ENCODE results near the gene SOCS1.

GRCh38 chr16:11296351-11296705 is 40.3 kb upstream of the SOCS1 start:
- TF ChIP-seq POLR2AphosphoS5 (IDR thresholded peaks at IDR 0.05; ENCODE audit: insufficient read depth, low read depth, low read length) (no peak), EZH2 (IDR thresholded peaks at IDR 0.05; ENCODE audit: borderline replicate concordance, low read depth, low read length, severe bottlenecking) (no peak)
- TF ChIP-seq, protein P1, sequence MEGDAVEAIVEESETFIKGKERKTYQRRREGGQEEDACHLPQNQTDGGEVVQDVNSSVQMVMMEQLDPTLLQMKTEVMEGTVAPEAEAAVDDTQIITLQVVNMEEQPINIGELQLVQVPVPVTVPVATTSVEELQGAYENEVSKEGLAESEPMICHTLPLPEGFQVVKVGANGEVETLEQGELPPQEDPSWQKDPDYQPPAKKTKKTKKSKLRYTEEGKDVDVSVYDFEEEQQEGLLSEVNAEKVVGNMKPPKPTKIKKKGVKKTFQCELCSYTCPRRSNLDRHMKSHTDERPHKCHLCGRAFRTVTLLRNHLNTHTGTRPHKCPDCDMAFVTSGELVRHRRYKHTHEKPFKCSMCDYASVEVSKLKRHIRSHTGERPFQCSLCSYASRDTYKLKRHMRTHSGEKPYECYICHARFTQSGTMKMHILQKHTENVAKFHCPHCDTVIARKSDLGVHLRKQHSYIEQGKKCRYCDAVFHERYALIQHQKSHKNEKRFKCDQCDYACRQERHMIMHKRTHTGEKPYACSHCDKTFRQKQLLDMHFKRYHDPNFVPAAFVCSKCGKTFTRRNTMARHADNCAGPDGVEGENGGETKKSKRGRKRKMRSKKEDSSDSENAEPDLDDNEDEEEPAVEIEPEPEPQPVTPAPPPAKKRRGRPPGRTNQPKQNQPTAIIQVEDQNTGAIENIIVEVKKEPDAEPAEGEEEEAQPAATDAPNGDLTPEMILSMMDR (IDR thresholded peaks at IDR 0.05; ENCODE audit: extremely low read depth in 1 of 2, insufficient read depth in 1 of 2, low read depth in 1 of 2, low read length in 2 of 2), result no peak
